Measurements from ENCODE around the gene SP140L. TPM values are rescaled to one million over a fixed set of nuclear protein-coding genes. Genes with fewer than 3 reads are reported as not detected.

Gene SP140L
- total and polyA plus RNA-seq, 7 donors: 1.6 to 6.7 (median 3.7) TPM

DNA sequence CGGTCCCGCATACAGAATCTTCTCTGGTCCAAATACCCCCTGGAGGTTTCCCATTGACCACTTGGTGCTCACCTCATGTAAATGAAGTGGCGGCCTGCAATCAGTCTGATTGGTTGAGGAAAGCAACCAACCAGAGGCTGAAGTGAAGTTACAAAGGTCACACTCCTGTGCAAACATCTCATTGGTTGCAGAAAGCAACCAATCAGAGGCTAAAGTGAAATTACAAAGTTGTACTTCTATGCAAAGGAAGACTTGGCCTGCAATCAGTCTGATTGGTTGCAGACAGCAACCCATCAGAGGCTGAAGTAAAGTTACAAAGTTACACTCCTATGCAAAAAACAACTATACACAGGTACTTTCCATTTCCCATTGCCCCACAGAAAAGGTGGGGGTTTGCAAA, 86.5 kb downstream of the SP140L start:
- Histone ChIP-seq H3K36me3 (ENCODE audit: insufficient read depth in 1 of 2, low read depth in 1 of 2) (no peaks in the 10 kb centered on the region), H3K9me3 (no peaks in the 10 kb centered on the region), H3K27me3 (ENCODE audit: insufficient read depth in 3 of 3, low read length in 2 of 3) (no peaks in the 10 kb centered on the region), H3K4me1 (peaks cover 10% of the 10 kb centered on the region), H3K27ac (no peak overlapping the region), H3K4me3 (no peak overlapping the region)
- intact Hi-C loops (cut with DNase I): loop anchor here in 1 of 2 donors (5.0 kb wide), 1 partner anchor 86 kb away; the partner anchor contains the start of gene SP140L
- 97% methylated on average over 3 of the region's 3 CpGs for WGBS, 3 donors
- ATAC-seq (no peak), DNase-seq (no peak)
- TF ChIP-seq, protein P1, sequence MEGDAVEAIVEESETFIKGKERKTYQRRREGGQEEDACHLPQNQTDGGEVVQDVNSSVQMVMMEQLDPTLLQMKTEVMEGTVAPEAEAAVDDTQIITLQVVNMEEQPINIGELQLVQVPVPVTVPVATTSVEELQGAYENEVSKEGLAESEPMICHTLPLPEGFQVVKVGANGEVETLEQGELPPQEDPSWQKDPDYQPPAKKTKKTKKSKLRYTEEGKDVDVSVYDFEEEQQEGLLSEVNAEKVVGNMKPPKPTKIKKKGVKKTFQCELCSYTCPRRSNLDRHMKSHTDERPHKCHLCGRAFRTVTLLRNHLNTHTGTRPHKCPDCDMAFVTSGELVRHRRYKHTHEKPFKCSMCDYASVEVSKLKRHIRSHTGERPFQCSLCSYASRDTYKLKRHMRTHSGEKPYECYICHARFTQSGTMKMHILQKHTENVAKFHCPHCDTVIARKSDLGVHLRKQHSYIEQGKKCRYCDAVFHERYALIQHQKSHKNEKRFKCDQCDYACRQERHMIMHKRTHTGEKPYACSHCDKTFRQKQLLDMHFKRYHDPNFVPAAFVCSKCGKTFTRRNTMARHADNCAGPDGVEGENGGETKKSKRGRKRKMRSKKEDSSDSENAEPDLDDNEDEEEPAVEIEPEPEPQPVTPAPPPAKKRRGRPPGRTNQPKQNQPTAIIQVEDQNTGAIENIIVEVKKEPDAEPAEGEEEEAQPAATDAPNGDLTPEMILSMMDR (IDR thresholded peaks at IDR 0.05): no peak

DNA sequence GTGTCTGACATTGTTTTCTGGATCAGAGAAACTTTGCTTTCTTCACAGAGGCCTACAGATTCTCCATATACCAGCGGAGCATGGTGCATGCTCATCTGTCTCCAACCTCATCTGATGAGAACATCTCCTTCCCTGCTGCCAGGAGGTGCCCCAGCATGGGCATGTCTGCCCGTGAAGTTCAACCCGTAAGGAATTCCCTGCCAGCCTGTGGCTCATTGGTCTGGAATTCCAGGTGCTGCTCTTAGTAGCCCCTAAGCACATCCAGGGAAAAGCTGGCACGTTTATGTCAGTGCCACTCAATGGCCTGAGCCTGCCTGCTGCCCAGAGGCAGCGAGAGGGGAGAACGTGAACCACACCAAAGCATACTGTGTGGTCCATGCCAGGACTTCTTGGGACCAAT, 87.3 kb downstream of the SP140L start:
- Histone ChIP-seq H3K27ac (no peak overlapping the region), H3K27me3 (ENCODE audit: insufficient read depth in 3 of 3, low read length in 2 of 3) (no peaks in the 10 kb centered on the region), H3K36me3 (ENCODE audit: insufficient read depth in 1 of 2, low read depth in 1 of 2) (no peaks in the 10 kb centered on the region), H3K4me1 (peaks cover 10% of the 10 kb centered on the region), H3K4me3 (no peak overlapping the region), H3K9me3 (no peaks in the 10 kb centered on the region)
- intact Hi-C loops (cut with DNase I): loop anchor here in 1 of 2 donors (5.0 kb wide), 1 partner anchor 87 kb away; the partner anchor contains the start of gene SP140L
- 91 to 94% (median 92%) methylated on average over 6 of the region's 6 CpGs for WGBS, 3 donors
- TF ChIP-seq, protein P1 (IDR thresholded peaks at IDR 0.05): no peak
- ATAC-seq (no peak), DNase-seq (no peak)

DNA sequence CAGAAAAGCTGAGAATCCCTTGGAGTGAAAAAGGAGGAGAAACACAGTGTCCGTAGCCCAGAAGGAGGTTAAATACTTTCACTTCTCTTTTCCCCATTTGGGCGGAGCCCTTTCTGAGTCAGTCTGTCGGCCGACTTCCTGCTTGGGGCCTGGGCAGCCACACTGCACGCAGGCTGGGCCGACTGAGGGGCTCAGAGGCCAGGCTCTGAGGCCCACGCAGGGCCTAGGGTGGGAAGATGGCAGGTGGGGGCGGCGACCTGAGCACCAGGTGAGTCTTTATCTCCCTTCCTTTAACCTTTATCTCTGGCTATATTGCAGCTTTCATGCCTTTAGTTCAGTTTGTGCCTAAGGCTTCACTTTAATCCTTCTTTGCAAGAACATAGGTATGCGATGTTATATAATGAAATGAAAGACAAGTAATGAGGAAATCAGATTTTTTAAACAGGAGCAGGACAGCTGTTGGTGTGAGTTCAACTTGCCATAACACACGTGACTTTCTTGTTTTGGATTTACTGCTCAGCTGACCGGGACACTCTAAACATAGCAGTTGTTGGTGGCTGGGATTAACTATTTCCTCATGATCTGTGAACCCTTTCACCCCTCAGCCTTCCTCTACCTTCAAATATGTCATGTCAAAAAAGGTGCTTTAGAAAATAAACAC, 89.2 kb downstream of the SP140L start, which contains the start of gene SP100:
TSS of gene SP100 (plus strand) at position 141 of the 661 bp plus-strand sequence. CDS start at position 237, 96 bp downstream.
- intact Hi-C loops (cut with DNase I): no loop called here
- Histone ChIP-seq H3K9me3 (no peaks in the 10 kb centered on the region), H3K4me1 (peaks cover 10% of the 10 kb centered on the region), H3K4me3 (peak within 1 kb of the TSS; percentile 76), H3K27me3 (ENCODE audit: insufficient read depth in 3 of 3, low read length in 2 of 3) (no peaks in the 10 kb centered on the region), H3K27ac (peak within 1 kb of the TSS; percentile 86), H3K36me3 (ENCODE audit: insufficient read depth in 1 of 2, low read depth in 1 of 2) (no peaks in the 10 kb centered on the region)
- peak; percentile 70 to 81 for DNase-seq
- ATAC-seq: peak; percentile 74 to 82 (median 77)
- TF ChIP-seq, protein P1 (IDR thresholded peaks at IDR 0.05): no peak
- 5 to 14% (median 9%) methylated on average over 12 of the region's 12 CpGs for WGBS, 3 donors

DNA sequence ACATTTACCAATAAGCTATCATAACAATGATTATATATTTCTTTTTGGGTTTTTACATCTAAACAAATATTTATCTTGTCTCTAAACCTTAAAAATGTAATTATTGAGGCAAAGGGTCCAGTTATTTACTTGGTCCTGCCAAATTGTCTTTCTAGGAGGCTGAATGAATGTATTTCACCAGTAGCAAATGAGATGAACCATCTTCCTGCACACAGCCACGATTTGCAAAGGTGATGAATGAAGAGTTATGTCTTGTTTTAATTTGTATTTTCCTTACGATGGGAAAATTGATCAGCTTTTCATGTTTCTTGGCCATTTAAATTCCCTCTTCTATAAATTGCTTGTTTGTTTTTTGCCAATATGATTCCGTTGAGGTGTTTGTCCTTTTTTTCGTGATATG, 90.4 kb downstream of the SP140L start:
- H3K27me3 ChIP-seq (ENCODE audit: insufficient read depth in 3 of 3, low read length in 2 of 3): no peaks in the 10 kb centered on the region
- peak overlapping the region; percentile 76 for H3K4me3 ChIP-seq
- no peaks in the 10 kb centered on the region for H3K36me3 ChIP-seq (ENCODE audit: insufficient read depth in 1 of 2, low read depth in 1 of 2)
- H3K27ac ChIP-seq: no peak overlapping the region
- WGBS, 3 donors: 68 to 70% (median 69%) methylated on average over 4 of the region's 4 CpGs
- intact Hi-C loops (cut with DNase I): no loop called here
- TF ChIP-seq, protein P1 (IDR thresholded peaks at IDR 0.05): no peak
- peaks cover 3% of the 10 kb centered on the region for H3K4me1 ChIP-seq
- H3K9me3 ChIP-seq: no peaks in the 10 kb centered on the region
- ATAC-seq (no peak), DNase-seq (no peak)
